ENCODE results near the gene KIR3DL2.
"Not testable (repeated sequence)": the region's sequence is repeated elsewhere in the genome, so short reads cannot be mapped to it uniquely, and the experiment has no call there.

DNA sequence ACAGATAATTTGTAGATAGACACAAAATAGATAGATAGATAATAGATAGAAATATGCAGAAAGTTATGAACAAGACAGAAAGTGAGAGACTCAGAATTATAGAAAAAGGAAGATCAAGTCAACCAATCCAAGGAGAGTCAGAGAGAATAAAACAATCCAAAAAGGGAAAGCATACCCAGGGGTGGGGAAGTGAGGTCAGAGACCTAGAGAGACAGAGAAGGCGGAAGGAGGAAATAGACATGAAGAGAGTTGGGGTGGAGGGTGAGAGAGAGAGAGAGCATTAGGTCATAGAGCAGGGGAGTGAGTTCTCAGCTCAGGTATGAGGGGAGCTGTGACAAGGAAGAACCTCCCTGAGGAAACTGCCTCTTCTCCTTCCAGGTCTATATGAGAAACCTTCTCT, 5.0 kb downstream of the KIR3DL2 start:
- not testable (repeated sequence) for TF ChIP-seq POLR2AphosphoS5, TAF1 (IDR thresholded peaks at IDR 0.05; ENCODE audit: low read depth, low read length)

All from GM12891 (cell line).